Keratinocyte (primary cell): ENCODE measurements around the gene TRPC4AP.

Experiments
- CTCF ChIP-seq, 3 experiments: IDR thresholded peaks in 1 of 3; conservative IDR thresholded peaks in 1 of 3; optimal IDR thresholded peaks in 1 of 3; 2 replicates in 2 of 3; 3 replicates in 1 of 3; pipeline versions ENCODE3 to v1.5.1; 2011; ENCODE audit warnings: low read length in 3 of 3, mild to moderate bottlenecking in 3 of 3, moderate library complexity in 2 of 3, control low read depth in 1 of 3, inconsistent platforms in 1 of 3; ENCODE audit not compliant: insufficient read depth in 2 of 3; ENCODE audit errors: extremely low read depth in 1 of 3
- EZH2 ChIP-seq: IDR thresholded peaks from one replicate; pipeline ENCODE4 v1.6.1; 2012; ENCODE audit warnings: inconsistent platforms, mild to moderate bottlenecking, low read length, moderate library complexity

GRCh38 chr20:35077872-35078271 lies 14.7 kb downstream of the TRPC4AP start:
- TF ChIP-seq CTCF (optimal IDR thresholded peaks at IDR 0.05 in 1 of 3, IDR thresholded peaks at IDR 0.05 in 1 of 3, conservative IDR thresholded peaks at IDR 0.05 in 1 of 3; ENCODE audit: extremely low read depth in 1 of 3, insufficient read depth in 2 of 3, low read length in 3 of 3) (no peak), EZH2 (no peak)
